ENCODE results near the gene CDC37L1.
A peak's percentile ranks its signal among the peaks of the same experiment; 100 is the strongest.
"Not testable (repeated sequence)": the region's sequence is repeated elsewhere in the genome, so short reads cannot be mapped to it uniquely, and the experiment has no call there.

The CDC37L1 gene

DNA sequence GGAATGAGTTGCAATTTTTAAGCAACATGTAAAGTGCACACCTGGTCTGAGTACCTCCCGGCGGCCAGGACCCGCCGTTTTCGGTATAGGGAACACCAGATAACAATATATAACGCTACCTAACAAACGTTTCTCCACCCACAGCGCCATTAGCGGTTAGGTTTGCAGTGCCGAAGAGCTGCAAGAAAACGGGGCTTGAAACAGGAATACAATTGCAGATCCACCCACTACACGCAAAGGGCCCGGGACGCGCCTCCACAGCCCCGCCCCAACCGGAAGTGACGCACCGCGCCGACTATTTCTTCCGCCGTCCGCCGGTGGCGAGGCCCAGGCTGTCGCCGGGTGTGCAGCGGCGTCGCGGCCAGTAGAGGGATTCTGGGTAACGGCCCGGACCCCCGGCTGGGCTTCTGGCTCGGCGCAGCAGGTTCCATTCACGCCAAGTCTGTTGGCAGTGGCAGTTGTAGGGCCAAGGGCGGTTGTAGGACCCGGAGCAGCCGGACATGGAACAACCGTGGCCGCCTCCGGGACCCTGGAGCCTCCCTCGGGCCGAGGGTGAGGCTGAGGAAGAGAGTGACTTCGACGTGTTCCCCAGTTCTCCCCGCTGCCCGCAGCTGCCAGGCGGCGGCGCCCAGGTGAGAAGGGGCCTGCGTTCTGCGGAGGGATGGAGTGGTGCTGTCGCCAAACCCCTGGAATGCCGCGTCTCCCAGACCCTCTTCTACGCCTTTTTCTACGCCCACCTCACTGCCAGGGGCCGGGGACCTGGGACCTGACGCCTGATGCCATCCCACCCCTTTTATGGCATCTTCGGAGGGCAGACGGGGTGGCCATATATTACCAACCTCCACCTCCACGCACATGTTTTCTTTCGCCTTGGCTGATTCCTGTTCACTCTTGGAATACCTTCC lies at the start of gene CDC37L1:
TSS of gene CDC37L1 (plus strand) at position 302 of the 905 bp plus-strand sequence. CDS start at position 501, 199 bp downstream.
- Histone ChIP-seq H3K27ac (ENCODE audit: low read depth, low read length) (peak within 1 kb of the TSS; percentile 99), H3K4me3 (ENCODE audit: low read depth in 1 of 2, low read length in 2 of 2) (peak within 1 kb of the TSS; percentile 94 to 95), H3K9ac (ENCODE audit: low read length) (peak within 1 kb of the TSS; percentile 88), H3K9me3 (ENCODE audit: low read length) (no peaks in the 10 kb centered on the region), H3K4me1 (ENCODE audit: insufficient read depth, low read length) (peaks cover 26% of the 10 kb centered on the region), H3K27me3 (ENCODE audit: control insufficient read depth in 1 of 2, insufficient read depth in 2 of 2, low read length in 2 of 2) (no peaks in the 10 kb centered on the region), H3K36me3 (ENCODE audit: insufficient read depth, low read length) (no peaks in the 10 kb centered on the region)

DNA sequence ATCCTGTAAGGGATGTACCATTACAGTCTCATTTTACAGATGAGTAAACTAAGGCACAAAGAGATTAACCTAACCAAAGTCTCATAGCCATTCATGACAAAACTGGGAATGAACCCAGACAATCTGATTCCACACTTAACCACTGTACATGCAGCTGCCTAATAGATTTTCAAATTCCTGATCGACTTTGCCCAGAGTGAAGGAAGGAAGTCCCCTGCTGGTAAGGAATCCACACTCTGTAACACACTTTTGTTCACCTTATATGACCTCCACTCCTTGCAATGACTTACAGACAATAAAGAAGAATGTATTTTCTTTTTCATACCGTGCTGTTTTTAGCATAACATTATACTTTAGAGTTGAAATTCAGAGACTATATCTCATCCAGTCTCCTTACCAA lies 48.5 kb upstream of the CDC37L1 start:
- H3K27me3 ChIP-seq (ENCODE audit: control insufficient read depth in 1 of 2, insufficient read depth in 2 of 2, low read length in 2 of 2), result no peaks in the 10 kb centered on the region
- H3K9me3 ChIP-seq (ENCODE audit: low read length), result no peaks in the 10 kb centered on the region
- no peaks in the 10 kb centered on the region for H3K4me1 ChIP-seq (ENCODE audit: insufficient read depth, low read length)
- no peak overlapping the region for H3K4me3 ChIP-seq (ENCODE audit: low read depth in 1 of 2, low read length in 2 of 2)
- no peak overlapping the region for H3K9ac ChIP-seq (ENCODE audit: low read length)
- H3K27ac ChIP-seq (ENCODE audit: low read depth, low read length), result no peak overlapping the region
- no peaks in the 10 kb centered on the region for H3K36me3 ChIP-seq (ENCODE audit: insufficient read depth, low read length)

DNA sequence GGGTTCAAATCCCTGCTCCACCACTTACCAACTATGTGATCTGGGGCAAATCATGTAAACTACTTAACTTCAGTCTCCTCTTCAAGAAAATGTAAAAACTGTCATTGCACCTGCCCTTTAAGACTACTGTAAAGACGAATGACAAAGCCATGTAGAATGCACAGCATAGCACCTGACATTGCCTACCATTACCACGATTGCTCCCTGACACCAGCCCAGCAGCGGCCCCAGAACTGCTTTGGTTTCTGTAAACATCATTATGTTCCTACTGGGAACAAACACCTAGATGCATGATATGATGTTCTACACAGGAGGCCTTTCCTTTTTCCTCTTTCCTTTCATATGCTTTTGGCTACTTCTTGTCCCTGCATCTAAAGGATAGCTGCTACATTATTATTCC lies 40.4 kb upstream of the CDC37L1 start:
- H3K27ac ChIP-seq (ENCODE audit: low read depth, low read length), result no peak overlapping the region
- no peak overlapping the region for H3K9ac ChIP-seq (ENCODE audit: low read length)
- no peaks in the 10 kb centered on the region for H3K4me1 ChIP-seq (ENCODE audit: insufficient read depth, low read length)
- no peaks in the 10 kb centered on the region for H3K36me3 ChIP-seq (ENCODE audit: insufficient read depth, low read length)
- H3K27me3 ChIP-seq (ENCODE audit: control insufficient read depth in 1 of 2, insufficient read depth in 2 of 2, low read length in 2 of 2), result no peaks in the 10 kb centered on the region
- H3K4me3 ChIP-seq (ENCODE audit: low read depth in 1 of 2, low read length in 2 of 2), result no peak overlapping the region
- no peaks in the 10 kb centered on the region for H3K9me3 ChIP-seq (ENCODE audit: low read length)

DNA sequence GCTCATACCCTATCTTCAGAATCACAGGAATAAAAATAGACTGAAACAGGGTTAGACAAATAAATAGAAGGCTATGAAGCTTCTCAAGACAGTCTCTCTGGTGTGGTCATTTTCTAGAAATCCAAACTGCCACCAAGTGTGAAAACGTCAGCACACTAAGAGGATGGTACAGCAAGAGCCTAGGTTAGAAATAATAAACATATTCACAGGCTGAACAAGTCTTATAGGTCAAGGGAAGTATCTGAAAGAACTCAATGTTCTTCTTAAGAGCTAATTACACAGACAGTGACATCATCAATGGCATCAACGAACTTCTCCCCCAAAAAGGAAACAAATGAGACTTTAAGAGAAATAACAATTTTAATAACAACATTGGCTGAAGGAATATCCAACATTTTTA lies 39.9 kb upstream of the CDC37L1 start:
- H3K9me3 ChIP-seq (ENCODE audit: low read length), result no peaks in the 10 kb centered on the region
- no peaks in the 10 kb centered on the region for H3K4me1 ChIP-seq (ENCODE audit: insufficient read depth, low read length)
- no peaks in the 10 kb centered on the region for H3K27me3 ChIP-seq (ENCODE audit: control insufficient read depth in 1 of 2, insufficient read depth in 2 of 2, low read length in 2 of 2)
- H3K9ac ChIP-seq (ENCODE audit: low read length), result no peak overlapping the region
- H3K4me3 ChIP-seq (ENCODE audit: low read depth in 1 of 2, low read length in 2 of 2), result no peak overlapping the region
- no peak overlapping the region for H3K27ac ChIP-seq (ENCODE audit: low read depth, low read length)
- no peaks in the 10 kb centered on the region for H3K36me3 ChIP-seq (ENCODE audit: insufficient read depth, low read length)

DNA sequence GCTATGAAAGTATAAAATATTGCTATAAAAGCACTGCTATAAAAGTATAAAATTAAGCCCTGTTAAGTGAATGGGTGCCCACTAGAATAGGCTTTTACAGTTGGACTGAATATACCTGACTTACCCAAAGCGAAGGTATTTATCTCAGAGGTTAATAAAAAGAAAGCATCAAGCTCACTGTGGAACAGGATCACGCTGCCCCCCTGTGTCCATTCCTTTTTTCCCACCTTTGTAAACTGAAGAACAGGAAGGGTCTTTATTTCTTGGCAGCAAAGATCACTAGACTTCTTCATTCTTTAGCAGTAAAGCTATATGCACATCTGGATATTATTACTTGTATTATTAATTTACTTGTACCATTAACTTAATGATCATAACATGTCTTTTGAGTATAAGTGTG lies 39.3 kb upstream of the CDC37L1 start:
- Histone ChIP-seq H3K27me3 (ENCODE audit: control insufficient read depth in 1 of 2, insufficient read depth in 2 of 2, low read length in 2 of 2) (no peaks in the 10 kb centered on the region), H3K4me1 (ENCODE audit: insufficient read depth, low read length) (no peaks in the 10 kb centered on the region), H3K9me3 (ENCODE audit: low read length) (no peaks in the 10 kb centered on the region), H3K36me3 (ENCODE audit: insufficient read depth, low read length) (no peaks in the 10 kb centered on the region), H3K27ac (ENCODE audit: low read depth, low read length) (no peak overlapping the region), H3K9ac (ENCODE audit: low read length) (no peak overlapping the region), H3K4me3 (ENCODE audit: low read depth in 1 of 2, low read length in 2 of 2) (no peak overlapping the region)

DNA sequence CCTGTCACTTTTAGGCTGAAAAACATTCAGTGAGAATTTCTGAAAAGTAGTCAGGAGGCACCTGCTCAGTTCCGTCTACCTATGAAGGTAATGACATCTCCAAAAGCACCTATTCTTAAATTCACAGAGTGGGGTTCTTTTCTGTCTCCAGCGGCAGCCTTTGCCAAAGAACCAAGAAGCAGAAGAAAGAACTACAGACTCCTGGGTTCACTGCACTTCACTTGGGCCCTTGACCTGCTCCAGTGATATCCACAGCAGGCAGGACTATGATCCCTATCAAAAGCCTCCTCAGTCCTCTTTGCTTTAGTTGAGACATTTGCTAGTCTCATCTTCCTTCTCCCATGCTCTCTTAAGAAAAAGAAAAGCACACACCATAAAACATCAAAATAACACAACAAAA lies 37.0 kb upstream of the CDC37L1 start:
- no peak overlapping the region for H3K4me3 ChIP-seq (ENCODE audit: low read depth in 1 of 2, low read length in 2 of 2)
- no peaks in the 10 kb centered on the region for H3K4me1 ChIP-seq (ENCODE audit: insufficient read depth, low read length)
- no peaks in the 10 kb centered on the region for H3K9me3 ChIP-seq (ENCODE audit: low read length)
- H3K36me3 ChIP-seq (ENCODE audit: insufficient read depth, low read length), result no peaks in the 10 kb centered on the region
- H3K27ac ChIP-seq (ENCODE audit: low read depth, low read length), result no peak overlapping the region
- no peaks in the 10 kb centered on the region for H3K27me3 ChIP-seq (ENCODE audit: control insufficient read depth in 1 of 2, insufficient read depth in 2 of 2, low read length in 2 of 2)
- no peak overlapping the region for H3K9ac ChIP-seq (ENCODE audit: low read length)

DNA sequence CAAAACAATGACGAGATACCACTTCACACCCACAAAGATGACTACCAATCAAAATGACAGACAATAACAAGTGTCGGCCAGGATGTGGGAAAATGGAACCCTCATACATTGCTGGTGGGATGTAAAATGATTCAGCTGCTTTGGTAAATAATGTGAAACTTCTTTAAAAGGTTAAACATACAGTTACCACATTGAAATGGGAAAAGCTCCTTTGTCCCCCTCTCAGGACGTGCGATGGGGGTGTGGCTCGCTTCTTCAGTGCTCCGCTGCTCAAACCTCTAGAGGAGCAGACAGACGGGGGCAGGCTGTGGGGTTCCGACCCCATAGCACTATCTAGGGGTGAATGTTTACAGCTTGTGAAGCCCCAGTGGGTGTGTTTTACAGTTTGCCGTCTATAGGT lies 25.3 kb upstream of the CDC37L1 start:
- no peaks in the 10 kb centered on the region for H3K36me3 ChIP-seq (ENCODE audit: insufficient read depth, low read length)
- no peak overlapping the region for H3K4me3 ChIP-seq (ENCODE audit: low read depth in 1 of 2, low read length in 2 of 2)
- H3K4me1 ChIP-seq (ENCODE audit: insufficient read depth, low read length), result no peaks in the 10 kb centered on the region
- H3K9me3 ChIP-seq (ENCODE audit: low read length), result no peaks in the 10 kb centered on the region
- no peak overlapping the region for H3K9ac ChIP-seq (ENCODE audit: low read length)
- no peaks in the 10 kb centered on the region for H3K27me3 ChIP-seq (ENCODE audit: control insufficient read depth in 1 of 2, insufficient read depth in 2 of 2, low read length in 2 of 2)
- no peak overlapping the region for H3K27ac ChIP-seq (ENCODE audit: low read depth, low read length)

DNA sequence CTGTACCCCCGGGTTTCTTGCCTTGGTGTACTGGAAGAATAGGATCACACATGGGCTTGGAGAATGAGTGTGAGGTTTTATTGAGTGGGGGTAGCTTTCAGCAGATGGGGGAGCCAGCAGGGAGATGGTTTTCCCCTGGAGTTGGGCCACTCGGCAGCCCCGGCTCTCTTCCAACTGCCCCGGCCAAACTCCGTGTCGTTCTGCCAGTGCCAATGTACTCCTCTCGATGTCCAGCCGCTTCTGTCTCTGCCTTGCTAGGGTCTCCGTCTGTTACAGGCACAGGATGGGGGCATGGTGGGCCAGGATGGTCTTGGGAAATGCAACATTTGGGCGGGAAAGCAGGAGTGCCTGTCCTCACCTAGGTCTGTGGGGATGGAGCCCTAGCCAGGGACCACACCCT lies 24.8 kb upstream of the CDC37L1 start:
- Histone ChIP-seq H3K27ac (ENCODE audit: low read depth, low read length) (no peak overlapping the region), H3K27me3 (ENCODE audit: control insufficient read depth in 1 of 2, insufficient read depth in 2 of 2, low read length in 2 of 2) (no peaks in the 10 kb centered on the region), H3K9me3 (ENCODE audit: low read length) (no peaks in the 10 kb centered on the region), H3K9ac (ENCODE audit: low read length) (no peak overlapping the region), H3K4me3 (ENCODE audit: low read depth in 1 of 2, low read length in 2 of 2) (no peak overlapping the region), H3K4me1 (ENCODE audit: insufficient read depth, low read length) (no peaks in the 10 kb centered on the region), H3K36me3 (ENCODE audit: insufficient read depth, low read length) (no peaks in the 10 kb centered on the region)

DNA sequence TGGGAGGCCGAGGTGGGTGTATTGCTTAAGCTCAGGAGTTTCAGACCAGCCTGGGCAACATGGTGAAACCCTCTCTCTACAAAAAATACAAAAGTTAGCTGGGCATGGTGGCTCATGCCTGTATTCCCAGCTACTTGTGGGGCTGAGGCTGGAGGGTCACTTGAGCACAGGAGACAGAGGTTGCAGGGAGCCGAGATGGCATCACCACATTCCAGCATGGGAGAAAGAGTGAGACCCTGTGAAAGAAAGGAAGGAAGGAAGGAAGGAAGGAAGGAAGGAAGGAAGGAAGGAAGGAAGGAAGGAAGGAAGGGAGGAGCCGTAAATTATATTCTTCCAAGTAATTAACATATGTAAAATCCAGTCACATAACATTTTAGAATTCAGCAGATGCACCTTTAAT lies 23.2 kb upstream of the CDC37L1 start:
- not testable (repeated sequence) for H3K9me3 ChIP-seq (ENCODE audit: low read length); H3K4me3 ChIP-seq (ENCODE audit: low read depth in 1 of 2, low read length in 2 of 2); H3K27me3 ChIP-seq (ENCODE audit: control insufficient read depth in 1 of 2, insufficient read depth in 2 of 2, low read length in 2 of 2); H3K36me3 ChIP-seq (ENCODE audit: insufficient read depth, low read length); H3K4me1 ChIP-seq (ENCODE audit: insufficient read depth, low read length); H3K9ac ChIP-seq (ENCODE audit: low read length); H3K27ac ChIP-seq (ENCODE audit: low read depth, low read length)

DNA sequence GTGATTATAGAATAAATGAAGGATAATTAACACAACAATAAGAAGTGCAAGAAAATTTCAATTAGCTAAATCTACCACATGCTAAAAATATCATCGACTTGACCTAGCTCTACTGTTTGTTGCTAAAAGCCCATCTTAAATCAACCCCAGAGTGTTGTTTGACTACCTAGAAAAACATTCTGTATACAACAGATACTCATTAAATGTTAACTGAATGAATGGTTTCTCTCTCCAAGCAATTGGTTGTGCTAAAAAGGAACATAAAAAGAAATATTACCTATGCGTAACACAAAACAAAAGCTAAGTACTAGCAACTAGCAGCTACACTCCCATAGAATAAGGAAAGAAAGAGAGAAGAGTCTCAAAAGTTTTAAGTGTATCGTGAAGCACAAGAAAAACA lies 22.7 kb upstream of the CDC37L1 start:
- peaks cover 3% of the 10 kb centered on the region for H3K4me1 ChIP-seq (ENCODE audit: insufficient read depth, low read length)
- H3K27me3 ChIP-seq (ENCODE audit: control insufficient read depth in 1 of 2, insufficient read depth in 2 of 2, low read length in 2 of 2), result no peaks in the 10 kb centered on the region
- H3K27ac ChIP-seq (ENCODE audit: low read depth, low read length), result no peak overlapping the region

DNA sequence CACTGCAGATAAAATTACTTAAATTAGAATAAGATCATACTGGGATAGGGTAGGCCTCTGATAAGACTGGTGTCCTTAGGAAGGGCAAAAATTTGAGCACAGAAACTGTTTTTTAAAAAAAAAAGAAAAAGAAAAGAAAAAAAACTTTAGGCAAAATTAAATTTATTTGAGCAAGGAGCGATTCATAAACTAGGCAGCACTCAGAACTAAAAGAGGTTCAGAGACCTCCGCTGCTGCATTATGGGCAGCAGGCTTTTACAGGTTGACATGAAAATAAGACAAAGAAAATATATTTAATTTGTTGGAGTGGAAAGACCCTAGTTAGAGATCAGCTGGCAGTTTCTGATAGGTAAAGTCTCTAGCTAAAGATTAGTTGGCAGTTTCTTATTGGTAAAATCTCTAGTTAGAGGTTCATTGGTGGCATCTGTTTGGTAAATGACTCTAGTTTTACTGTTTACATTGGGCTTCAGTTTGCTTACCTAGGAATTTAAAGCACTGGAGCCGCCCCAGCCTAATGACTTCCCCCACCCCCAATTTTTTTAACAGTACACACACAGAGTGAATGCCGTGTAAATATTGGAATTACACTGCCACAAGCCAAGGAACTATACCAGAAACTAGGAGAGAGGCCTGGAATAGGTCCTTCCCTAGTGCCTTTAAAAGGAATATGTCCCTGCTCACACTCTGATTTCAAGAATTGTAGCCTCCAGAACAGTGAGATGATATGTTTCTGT lies 21.8 kb upstream of the CDC37L1 start:
- Histone ChIP-seq H3K27ac (ENCODE audit: low read depth, low read length) (no peak overlapping the region), H3K27me3 (ENCODE audit: control insufficient read depth in 1 of 2, insufficient read depth in 2 of 2, low read length in 2 of 2) (no peaks in the 10 kb centered on the region), H3K4me3 (ENCODE audit: low read depth in 1 of 2, low read length in 2 of 2) (no peak overlapping the region), H3K36me3 (ENCODE audit: insufficient read depth, low read length) (no peaks in the 10 kb centered on the region), H3K9ac (ENCODE audit: low read length) (no peak overlapping the region), H3K4me1 (ENCODE audit: insufficient read depth, low read length) (peaks cover 8% of the 10 kb centered on the region), H3K9me3 (ENCODE audit: low read length) (no peaks in the 10 kb centered on the region)

More for the DNA sequence above, 22.7 kb upstream of the CDC37L1 start:
- no peak overlapping the region for H3K9ac ChIP-seq (ENCODE audit: low read length)
- H3K4me3 ChIP-seq (ENCODE audit: low read depth in 1 of 2, low read length in 2 of 2), result no peak overlapping the region
- H3K36me3 ChIP-seq (ENCODE audit: insufficient read depth, low read length), result no peaks in the 10 kb centered on the region
- no peaks in the 10 kb centered on the region for H3K9me3 ChIP-seq (ENCODE audit: low read length)

Measured in muscle layer of colon (tissue), 2 donors.